ENCODE results near the gene GARIN5B.
A peak's percentile ranks its signal among the peaks of the same experiment; 100 is the strongest.
"Not testable (repeated sequence)": the region's sequence is repeated elsewhere in the genome, so short reads cannot be mapped to it uniquely, and the experiment has no call there.

Gene GARIN5B

GRCh38 chr19:55344444-55344843 lies 18.6 kb downstream of the GARIN5B start:
- no peaks in the 10 kb centered on the region for H3K27me3 ChIP-seq (ENCODE audit: control insufficient read depth, insufficient read depth, low read length)
- peaks cover 27% of the 10 kb centered on the region for H3K4me1 ChIP-seq (ENCODE audit: control insufficient read depth, insufficient read depth, low read length)
- no peak overlapping the region for H3K27ac ChIP-seq (ENCODE audit: low read depth, low read length)
- no peak overlapping the region for H3K4me3 ChIP-seq (ENCODE audit: low read depth, low read length)
- H3K9ac ChIP-seq (ENCODE audit: low read depth, low read length), result no peak overlapping the region
- no peaks in the 10 kb centered on the region for H3K9me3 ChIP-seq (ENCODE audit: control insufficient read depth, insufficient read depth, low read length)
- peaks cover 52% of the 10 kb centered on the region for H3K36me3 ChIP-seq (ENCODE audit: control insufficient read depth, insufficient read depth, low read length)

- Histone ChIP-seq H3K9ac (ENCODE audit: low read depth, low read length) (no peak overlapping the region), H3K9me3 (ENCODE audit: control insufficient read depth, insufficient read depth, low read length) (no peaks in the 10 kb centered on the region), H3K27me3 (ENCODE audit: control insufficient read depth, insufficient read depth, low read length) (no peaks in the 10 kb centered on the region), H3K27ac (ENCODE audit: low read depth, low read length) (no peak overlapping the region), H3K36me3 (ENCODE audit: control insufficient read depth, insufficient read depth, low read length) (peaks cover 44% of the 10 kb centered on the region), H3K4me3 (ENCODE audit: low read depth, low read length) (peak overlapping the region; percentile 56), H3K4me1 (ENCODE audit: control insufficient read depth, insufficient read depth, low read length) (peaks cover 12% of the 10 kb centered on the region)
Observed at GRCh38 chr19:55341595-55342531, 21.2 kb downstream of the GARIN5B start.

DNA sequence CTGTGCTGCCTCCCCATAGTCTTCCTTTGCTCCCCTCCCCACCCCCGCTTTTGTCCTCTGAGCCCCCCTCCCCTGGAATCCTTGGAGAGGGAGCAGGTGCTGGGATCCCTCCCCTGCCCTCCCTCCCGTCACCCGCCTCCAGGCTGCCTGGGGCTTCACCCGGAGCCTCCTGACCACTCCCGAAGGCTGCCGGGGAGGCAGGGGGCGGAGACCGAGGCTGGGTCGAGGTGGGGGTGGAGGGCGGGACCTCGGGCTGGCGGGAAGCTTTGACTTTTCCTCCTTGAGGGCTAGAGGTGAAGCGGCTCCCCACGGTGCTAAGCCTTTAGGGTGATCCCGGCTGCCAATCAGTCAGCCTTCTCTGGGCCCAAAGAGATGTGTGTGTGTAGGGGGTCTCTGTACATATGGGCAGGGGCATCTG lies 21.9 kb downstream of the GARIN5B start:
- Histone ChIP-seq H3K4me3 (ENCODE audit: low read depth, low read length) (peak overlapping the region; percentile 90), H3K27ac (ENCODE audit: low read depth, low read length) (peak overlapping the region; percentile 99), H3K36me3 (ENCODE audit: control insufficient read depth, insufficient read depth, low read length) (peaks cover 40% of the 10 kb centered on the region), H3K9me3 (ENCODE audit: control insufficient read depth, insufficient read depth, low read length) (no peaks in the 10 kb centered on the region), H3K9ac (ENCODE audit: low read depth, low read length) (no peak overlapping the region; the same call in 1 of the 2 replicates), H3K27me3 (ENCODE audit: control insufficient read depth, insufficient read depth, low read length) (no peaks in the 10 kb centered on the region), H3K4me1 (ENCODE audit: control insufficient read depth, insufficient read depth, low read length) (peaks cover 12% of the 10 kb centered on the region)

GRCh38 chr19:55340784-55341147 lies 22.3 kb downstream of the GARIN5B start:
- peaks cover 36% of the 10 kb centered on the region for H3K36me3 ChIP-seq (ENCODE audit: control insufficient read depth, insufficient read depth, low read length)
- peak overlapping the region; percentile 55; the same call in 1 of the 2 replicates for H3K9ac ChIP-seq (ENCODE audit: low read depth, low read length)
- H3K9me3 ChIP-seq (ENCODE audit: control insufficient read depth, insufficient read depth, low read length), result no peaks in the 10 kb centered on the region
- H3K4me3 ChIP-seq (ENCODE audit: low read depth, low read length), result peak overlapping the region; percentile 90
- no peaks in the 10 kb centered on the region for H3K27me3 ChIP-seq (ENCODE audit: control insufficient read depth, insufficient read depth, low read length)
- H3K4me1 ChIP-seq (ENCODE audit: control insufficient read depth, insufficient read depth, low read length), result peaks cover 12% of the 10 kb centered on the region
- peak overlapping the region; percentile 99 for H3K27ac ChIP-seq (ENCODE audit: low read depth, low read length)

DNA sequence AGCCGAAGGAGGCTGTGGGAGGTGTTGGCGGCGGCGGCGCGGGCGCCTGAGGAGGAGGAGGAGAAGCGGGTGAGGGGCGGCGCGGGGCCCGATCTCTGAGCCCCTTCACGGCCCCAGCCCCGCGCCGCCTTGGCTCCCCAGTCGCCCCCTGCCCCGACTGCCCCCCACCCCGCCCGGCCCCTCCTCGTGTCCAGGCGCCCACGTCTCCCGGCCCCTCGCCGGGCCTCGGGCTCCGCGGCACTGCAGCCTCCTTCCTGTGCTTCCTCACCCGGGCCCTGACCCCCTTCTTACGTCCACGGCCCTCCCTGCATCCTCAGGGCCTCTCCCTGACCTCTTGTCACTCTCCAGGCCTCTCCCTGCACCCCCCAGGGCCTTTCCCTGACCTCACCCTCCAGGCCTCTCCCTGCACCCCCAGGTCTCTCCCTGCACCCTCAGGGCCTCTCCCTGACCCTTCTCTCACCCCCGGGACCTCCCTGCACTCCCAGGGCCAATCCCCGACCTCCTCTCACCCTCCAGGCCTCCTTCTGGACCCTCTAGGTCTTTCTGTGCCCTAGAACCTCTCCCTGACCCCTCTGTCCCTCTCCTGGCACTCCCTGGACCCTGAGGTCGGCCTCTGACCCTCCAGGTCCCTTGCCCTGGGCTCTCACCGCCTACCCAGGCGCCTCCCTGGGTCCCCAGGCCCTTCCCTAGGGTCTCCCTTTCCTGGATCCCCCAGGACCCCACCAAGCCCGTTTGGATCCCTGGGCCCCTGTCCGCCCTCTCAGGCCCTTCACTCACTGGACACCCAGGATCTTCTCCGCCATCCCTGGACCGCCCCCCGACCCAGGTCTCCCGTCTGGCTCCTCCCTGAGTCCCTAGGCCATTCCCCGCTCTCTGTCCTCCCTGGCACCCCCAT lies 22.9 kb downstream of the GARIN5B start:
- H3K9ac ChIP-seq (ENCODE audit: low read depth, low read length), result peak overlapping the region; percentile 55; the same call in 1 of the 2 replicates
- peaks cover 31% of the 10 kb centered on the region for H3K36me3 ChIP-seq (ENCODE audit: control insufficient read depth, insufficient read depth, low read length)
- H3K4me3 ChIP-seq (ENCODE audit: low read depth, low read length), result peak overlapping the region; percentile 90
- H3K27ac ChIP-seq (ENCODE audit: low read depth, low read length), result peak overlapping the region; percentile 99
- no peaks in the 10 kb centered on the region for H3K27me3 ChIP-seq (ENCODE audit: control insufficient read depth, insufficient read depth, low read length)
- peaks cover 12% of the 10 kb centered on the region for H3K4me1 ChIP-seq (ENCODE audit: control insufficient read depth, insufficient read depth, low read length)
- H3K9me3 ChIP-seq (ENCODE audit: control insufficient read depth, insufficient read depth, low read length), result no peaks in the 10 kb centered on the region

GRCh38 chr19:55339105-55339888 lies 23.8 kb downstream of the GARIN5B start, which contains the start of gene KMT5C:
Gene KMT5C, plus strand, starts transcription at chr19:55339876. Its CDS starts 2,061 bp downstream, at chr19:55341937.
- peak within 1 kb of the TSS; percentile 89 for H3K9ac ChIP-seq (ENCODE audit: low read depth, low read length)
- peak within 1 kb of the TSS; percentile 90 for H3K4me3 ChIP-seq (ENCODE audit: low read depth, low read length)
- no peaks in the 10 kb centered on the region for H3K27me3 ChIP-seq (ENCODE audit: control insufficient read depth, insufficient read depth, low read length)
- no peaks in the 10 kb centered on the region for H3K9me3 ChIP-seq (ENCODE audit: control insufficient read depth, insufficient read depth, low read length)
- H3K4me1 ChIP-seq (ENCODE audit: control insufficient read depth, insufficient read depth, low read length), result peaks cover 12% of the 10 kb centered on the region
- H3K36me3 ChIP-seq (ENCODE audit: control insufficient read depth, insufficient read depth, low read length), result peaks cover 23% of the 10 kb centered on the region
- peak within 1 kb of the TSS; percentile 99 for H3K27ac ChIP-seq (ENCODE audit: low read depth, low read length)

DNA sequence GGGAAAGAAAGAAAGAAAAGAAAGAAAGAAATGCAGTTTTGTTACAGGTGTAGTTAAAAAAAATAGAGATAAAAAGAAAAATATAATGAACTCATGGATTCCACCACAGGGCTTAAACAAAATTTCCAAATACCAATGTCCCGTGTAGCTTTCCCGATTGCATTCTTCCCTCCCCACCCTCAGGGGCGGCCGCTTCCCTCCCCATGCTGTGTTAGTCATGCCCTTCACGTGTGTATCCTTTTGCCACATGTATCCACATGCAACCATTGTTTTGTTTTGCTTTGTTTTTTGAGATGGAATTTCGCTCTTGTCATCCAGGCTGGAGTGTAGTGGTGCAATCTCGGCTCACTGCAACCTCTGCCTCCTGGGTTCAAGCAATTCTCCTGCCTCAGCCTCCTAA lies 27.0 kb downstream of the GARIN5B start:
- Histone ChIP-seq H3K9me3 (ENCODE audit: control insufficient read depth, insufficient read depth, low read length) (no peaks in the 10 kb centered on the region), H3K4me3 (ENCODE audit: low read depth, low read length) (no peak overlapping the region), H3K4me1 (ENCODE audit: control insufficient read depth, insufficient read depth, low read length) (peaks cover 3% of the 10 kb centered on the region; the same call in 1 of the 2 replicates), H3K27me3 (ENCODE audit: control insufficient read depth, insufficient read depth, low read length) (no peaks in the 10 kb centered on the region), H3K36me3 (ENCODE audit: control insufficient read depth, insufficient read depth, low read length) (no peaks in the 10 kb centered on the region), H3K9ac (ENCODE audit: low read depth, low read length) (no peak overlapping the region), H3K27ac (ENCODE audit: low read depth, low read length) (no peak overlapping the region)

DNA sequence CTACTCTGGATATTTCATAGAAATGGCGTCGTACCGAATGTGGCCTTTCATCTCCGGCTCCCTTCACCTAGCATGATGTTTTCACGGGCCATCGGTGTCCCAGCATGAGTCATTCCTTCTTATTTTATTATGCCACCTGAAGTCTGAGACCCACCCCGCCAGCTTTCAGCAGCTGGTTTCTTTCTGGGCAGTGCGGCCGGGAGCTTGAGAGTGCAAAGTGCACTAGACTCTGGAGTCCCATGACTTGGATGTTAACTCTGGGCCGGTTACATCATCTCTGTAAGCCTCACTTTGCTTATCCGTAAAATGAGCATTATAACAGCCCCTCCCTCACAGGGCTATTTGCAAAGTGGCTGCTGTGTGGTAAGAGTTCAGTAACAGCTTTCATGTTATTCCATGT lies 29.2 kb downstream of the GARIN5B start:
- Histone ChIP-seq H3K4me3 (ENCODE audit: low read depth, low read length) (no peak overlapping the region), H3K36me3 (ENCODE audit: control insufficient read depth, insufficient read depth, low read length) (no peaks in the 10 kb centered on the region), H3K27ac (ENCODE audit: low read depth, low read length) (no peak overlapping the region), H3K9ac (ENCODE audit: low read depth, low read length) (no peak overlapping the region), H3K4me1 (ENCODE audit: control insufficient read depth, insufficient read depth, low read length) (peaks cover 3% of the 10 kb centered on the region; the same call in 1 of the 2 replicates), H3K27me3 (ENCODE audit: control insufficient read depth, insufficient read depth, low read length) (no peaks in the 10 kb centered on the region), H3K9me3 (ENCODE audit: control insufficient read depth, insufficient read depth, low read length) (no peaks in the 10 kb centered on the region)

- not testable (repeated sequence) for H3K4me3 ChIP-seq (ENCODE audit: low read depth, low read length); H3K4me1 ChIP-seq (ENCODE audit: control insufficient read depth, insufficient read depth, low read length); H3K27me3 ChIP-seq (ENCODE audit: control insufficient read depth, insufficient read depth, low read length); H3K9ac ChIP-seq (ENCODE audit: low read depth, low read length); H3K36me3 ChIP-seq (ENCODE audit: control insufficient read depth, insufficient read depth, low read length); H3K9me3 ChIP-seq (ENCODE audit: control insufficient read depth, insufficient read depth, low read length); H3K27ac ChIP-seq (ENCODE audit: low read depth, low read length)
Observed at GRCh38 chr19:55329791-55330190, 33.3 kb downstream of the GARIN5B start.

GRCh38 chr19:55328774-55329318 lies 34.2 kb downstream of the GARIN5B start:
- not testable (repeated sequence) for H3K27me3 ChIP-seq (ENCODE audit: control insufficient read depth, insufficient read depth, low read length); H3K9me3 ChIP-seq (ENCODE audit: control insufficient read depth, insufficient read depth, low read length); H3K4me3 ChIP-seq (ENCODE audit: low read depth, low read length); H3K4me1 ChIP-seq (ENCODE audit: control insufficient read depth, insufficient read depth, low read length); H3K27ac ChIP-seq (ENCODE audit: low read depth, low read length); H3K36me3 ChIP-seq (ENCODE audit: control insufficient read depth, insufficient read depth, low read length); H3K9ac ChIP-seq (ENCODE audit: low read depth, low read length)

Measured in HUES48 (cell line).